CD14-positive monocyte (primary cell): Measurements from ENCODE around the gene TMEM201. TPM values are rescaled to one million over a fixed set of nuclear protein-coding genes. Genes with fewer than 3 reads are reported as not detected.

Experiments used
- DNase-seq, 3 donors: peaks; one replicate each; pipeline ENCODE4 v3.0.0-alpha.2; 2011 to 2022
- H2AFZ ChIP-seq: 2 replicates; pipeline ENCODE4 v1.6.0; 2012; ENCODE audit warnings: mild to moderate bottlenecking, low read depth, low read length, inconsistent platforms; ENCODE audit not compliant: insufficient read depth, poor library complexity, severe bottlenecking
- H3K27ac ChIP-seq, 2 donors: 1 replicate in 1 of 2; 2 replicates in 1 of 2; pipeline ENCODE4 v1.5.1; 2012 to 2013; ENCODE audit warnings: low read length in 2 of 2, control low read depth in 1 of 2, inconsistent platforms in 1 of 2, low read depth in 1 of 2, mild to moderate bottlenecking in 1 of 2
- H3K27me3 ChIP-seq, 2 donors: one replicate each; pipeline versions ENCODE4 v1.6.0 to v1.6.1; 2011 to 2013; ENCODE audit warnings: low read length in 2 of 2; ENCODE audit not compliant: control insufficient read depth in 2 of 2, insufficient read depth in 2 of 2
- H3K36me3 ChIP-seq, 2 donors: replicated peaks in 1 of 2; 1 replicate in 1 of 2; 2 replicates in 1 of 2; pipeline versions ENCODE4 v1.5.1 to v1.6.1; 2012 to 2013; ENCODE audit warnings: low read length in 2 of 2, control low read depth in 1 of 2, inconsistent platforms in 1 of 2, mild to moderate bottlenecking in 1 of 2; ENCODE audit not compliant: insufficient read depth in 2 of 2, control insufficient read depth in 1 of 2
- H3K4me1 ChIP-seq, 2 donors: 1 replicate in 1 of 2; 2 replicates in 1 of 2; pipeline versions ENCODE4 v1.5.1 to v1.6.1; 2012 to 2013; ENCODE audit warnings: low read length in 2 of 2, control low read depth in 1 of 2, inconsistent platforms in 1 of 2, mild to moderate bottlenecking in 1 of 2, moderate library complexity in 1 of 2; ENCODE audit not compliant: insufficient read depth in 2 of 2, control insufficient read depth in 1 of 2
- H3K4me2 ChIP-seq: replicated peaks from 2 replicates; pipeline ENCODE3; 2012; ENCODE audit warnings: low read length, moderate library complexity, mild to moderate bottlenecking; ENCODE audit not compliant: poor library complexity, severe bottlenecking; ENCODE audit errors: extremely low read depth
- H3K4me3 ChIP-seq, 3 experiments: fragments of 200-600 bp in 1 of 3; sonication (generic) in 1 of 3; replicated peaks in 1 of 3; 1 replicate in 2 of 3; 2 replicates in 1 of 3; pipeline ENCODE4 v1.5.1; 2011 to 2013; ENCODE audit warnings: low read length in 3 of 3, mild to moderate bottlenecking in 3 of 3, control low read depth in 2 of 3, low read depth in 2 of 3, inconsistent platforms in 1 of 3, moderate library complexity in 1 of 3
- H3K79me2 ChIP-seq: 2 replicates; pipeline ENCODE4 v1.6.0; 2012; ENCODE audit warnings: mild to moderate bottlenecking, control low read depth, inconsistent platforms, low read length, moderate library complexity; ENCODE audit not compliant: insufficient read depth
- H3K9ac ChIP-seq: 2 replicates; pipeline ENCODE4 v1.6.0; 2017; ENCODE audit warnings: low read length, mild to moderate bottlenecking; ENCODE audit not compliant: insufficient read depth, poor library complexity, severe bottlenecking
- H3K9me3 ChIP-seq, 2 donors: replicated peaks in 1 of 2; 1 replicate in 1 of 2; 2 replicates in 1 of 2; pipeline versions ENCODE4 v1.5.1 to v1.6.1; 2012 to 2013; ENCODE audit warnings: low read length in 2 of 2, control low read depth in 1 of 2; ENCODE audit not compliant: control insufficient read depth in 1 of 2, insufficient read depth in 1 of 2
- H4K20me1 ChIP-seq: 2 replicates; pipeline ENCODE4 v1.6.0; 2012; ENCODE audit warnings: mild to moderate bottlenecking, low read length, control low read depth, moderate library complexity; ENCODE audit not compliant: insufficient read depth
- H3K27ac Mint-ChIP-seq, 7 donors: one replicate each; pipeline ENCODE4 v1.8.0; 2020; ENCODE audit warnings: mild to moderate bottlenecking in 7 of 7, mixed read lengths in 7 of 7, moderate library complexity in 6 of 7, inconsistent platforms in 2 of 7
- H3K27me3 Mint-ChIP-seq, 3 donors: one replicate each; pipeline ENCODE4 v1.8.0; 2021 to 2022; ENCODE audit warnings: low read depth in 3 of 3, mild to moderate bottlenecking in 3 of 3, mixed read lengths in 3 of 3, moderate library complexity in 3 of 3, inconsistent platforms in 1 of 3
- H3K36me3 Mint-ChIP-seq, 2 donors: one replicate each; pipeline ENCODE4 v1.8.0; 2020; ENCODE audit warnings: mixed read lengths in 2 of 2, inconsistent platforms in 1 of 2, mild to moderate bottlenecking in 1 of 2
- H3K4me1 Mint-ChIP-seq: one replicate; pipeline ENCODE4 v1.8.0; 2020; ENCODE audit warnings: mild to moderate bottlenecking, mixed read lengths
- H3K4me3 Mint-ChIP-seq, 2 donors: one replicate each; pipeline ENCODE4 v1.8.0; 2020; ENCODE audit warnings: mild to moderate bottlenecking in 2 of 2, mixed read lengths in 2 of 2, moderate library complexity in 1 of 2
- H3K9me3 Mint-ChIP-seq, 7 donors: one replicate each; pipeline ENCODE4 v1.8.0; 2020 to 2022; ENCODE audit warnings: mixed read lengths in 7 of 7, mild to moderate bottlenecking in 6 of 7, moderate library complexity in 6 of 7, inconsistent platforms in 2 of 7
- WGBS: methylation state at CpG from one replicate; pipeline ENCODE4 v1.1.5; 2013; ENCODE audit warnings: missing lambda C conversion rate; ENCODE audit not compliant: insufficient coverage; 5-methylcytosine and 5-hydroxymethylcytosine counted together
- intact Hi-C, 2 donors: fragments of 100-400 bp; cut with micrococcal nuclease; formaldehyde crosslinking; loops; one replicate each; pipeline versions ENCODE4 v1.15.0 to v1.15.1; 2023
- polyA plus RNA-seq, 3 donors: library from polyadenylated mRNA; depleted of rRNA in 1 of 3; unstranded in 2 of 3; stranded (reverse) in 1 of 3; fragments of 300-500 nt in 2 of 3; fragments of >200 nt in 1 of 3; fragmentation: Illumina TruSeq in 2 of 3; gene quantifications; 1 replicate in 2 of 3; 2 replicates in 1 of 3; pipeline ENCODE4 v1.2.3, GENCODE V29; 2012 to 2021
- TF ChIP-seq, protein P1 (sequence below): fragments of 200-600 bp; IDR thresholded peaks from one replicate; pipeline ENCODE4 v1.8.0; 2022; ENCODE audit warnings: antibody characterized with exemption, mild to moderate bottlenecking

The TMEM201 gene
- polyA plus RNA-seq, 3 donors, result 0.37 to 3.7 (median 0.37) TPM

DNA sequence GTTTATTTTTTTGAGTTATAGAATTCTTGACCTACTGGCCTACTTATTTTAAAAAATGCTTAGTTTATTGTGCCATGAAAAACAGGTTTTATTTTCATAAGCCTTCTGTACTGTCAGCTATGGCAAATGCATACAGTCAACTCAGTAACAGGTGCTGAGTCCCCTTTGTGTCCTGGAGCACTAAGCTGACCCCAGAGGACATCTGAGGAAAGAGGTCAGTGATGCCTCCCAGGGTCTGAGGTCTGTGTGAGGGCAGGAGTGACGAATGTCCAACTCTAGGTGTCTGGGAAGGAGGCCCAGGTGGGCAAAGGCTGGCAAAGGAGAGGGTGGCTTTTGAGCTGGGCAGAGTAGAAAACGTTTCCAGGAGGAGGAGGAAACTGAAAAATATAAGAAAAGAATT, 7.8 kb upstream of the TMEM201 start:
- intact Hi-C loops, result no loop called here
- DNase-seq, result no peak
- H3K36me3 ChIP-seq, result peaks cover 36 to 66% of the 10 kb centered on the region in 2 donors
- H4K20me1 ChIP-seq, result no peaks in the 10 kb centered on the region
- no peak overlapping the region for H3K4me2 ChIP-seq
- no peaks in the 10 kb centered on the region for H3K79me2 ChIP-seq
- H3K4me3 ChIP-seq, result no peak overlapping the region
- no peaks in the 10 kb centered on the region for H3K4me1 ChIP-seq
- no peak overlapping the region for H3K9ac ChIP-seq
- H2AFZ ChIP-seq, result no peak overlapping the region
- Mint-ChIP-seq H3K4me3 (no peak overlapping the region), H3K27me3 (peaks cover 0 to 2% (median 0%) of the 10 kb centered on the region in 3 donors), H3K36me3 (peaks cover 57 to 74% of the 10 kb centered on the region in 2 donors), H3K27ac (peak overlapping the region in 2 of 7 donors; percentile 20 to 71), H3K4me1 (no peaks in the 10 kb centered on the region), H3K9me3 (no peaks in the 10 kb centered on the region)
- no peaks in the 10 kb centered on the region for H3K9me3 ChIP-seq
- H3K27ac ChIP-seq, result no peak overlapping the region
- TF ChIP-seq, protein P1, sequence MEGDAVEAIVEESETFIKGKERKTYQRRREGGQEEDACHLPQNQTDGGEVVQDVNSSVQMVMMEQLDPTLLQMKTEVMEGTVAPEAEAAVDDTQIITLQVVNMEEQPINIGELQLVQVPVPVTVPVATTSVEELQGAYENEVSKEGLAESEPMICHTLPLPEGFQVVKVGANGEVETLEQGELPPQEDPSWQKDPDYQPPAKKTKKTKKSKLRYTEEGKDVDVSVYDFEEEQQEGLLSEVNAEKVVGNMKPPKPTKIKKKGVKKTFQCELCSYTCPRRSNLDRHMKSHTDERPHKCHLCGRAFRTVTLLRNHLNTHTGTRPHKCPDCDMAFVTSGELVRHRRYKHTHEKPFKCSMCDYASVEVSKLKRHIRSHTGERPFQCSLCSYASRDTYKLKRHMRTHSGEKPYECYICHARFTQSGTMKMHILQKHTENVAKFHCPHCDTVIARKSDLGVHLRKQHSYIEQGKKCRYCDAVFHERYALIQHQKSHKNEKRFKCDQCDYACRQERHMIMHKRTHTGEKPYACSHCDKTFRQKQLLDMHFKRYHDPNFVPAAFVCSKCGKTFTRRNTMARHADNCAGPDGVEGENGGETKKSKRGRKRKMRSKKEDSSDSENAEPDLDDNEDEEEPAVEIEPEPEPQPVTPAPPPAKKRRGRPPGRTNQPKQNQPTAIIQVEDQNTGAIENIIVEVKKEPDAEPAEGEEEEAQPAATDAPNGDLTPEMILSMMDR, result no peak
- 100% methylated on average over 1 of the region's 2 CpGs for WGBS
- no peaks in the 10 kb centered on the region for H3K27me3 ChIP-seq

DNA sequence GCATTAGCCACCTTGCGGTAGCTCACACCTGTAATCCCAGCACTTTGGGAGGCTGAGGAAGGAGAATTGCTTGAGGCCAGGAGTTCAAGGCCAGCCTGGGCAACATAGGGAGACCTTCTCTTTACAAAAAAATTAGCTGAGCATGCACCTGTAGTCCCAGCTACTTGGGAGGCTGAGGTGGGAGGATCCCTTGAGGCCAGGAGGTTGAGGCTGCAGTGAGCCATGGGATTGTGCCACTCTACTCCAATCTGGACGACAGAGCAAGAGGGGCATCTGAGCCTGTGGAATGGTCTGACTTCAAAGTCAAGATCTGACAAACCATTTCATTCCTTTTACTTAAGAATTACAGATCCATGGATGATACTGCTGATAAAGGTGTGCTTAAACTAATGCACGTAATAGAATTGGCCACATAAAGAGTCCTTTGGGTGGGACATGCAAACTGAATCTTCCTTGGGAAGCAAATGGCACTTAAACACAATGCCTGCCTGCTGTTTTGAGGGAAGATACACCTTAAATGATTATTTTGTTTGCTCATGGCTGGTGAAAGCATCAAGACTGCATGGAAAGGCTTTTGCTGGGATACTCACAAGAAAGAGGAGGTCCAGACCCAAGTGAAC, 2.5 kb upstream of the TMEM201 start:
- Histone ChIP-seq H3K27me3 (peaks cover 0 to 4% of the 10 kb centered on the region in 2 donors), H3K4me2 (no peak overlapping the region), H2AFZ (no peak overlapping the region), H3K9ac (no peak overlapping the region), H3K4me3 (no peak overlapping the region), H3K79me2 (peaks cover 15% of the 10 kb centered on the region), H3K4me1 (peaks cover 22 to 27% of the 10 kb centered on the region in 2 donors), H3K36me3 (peaks cover 12 to 21% of the 10 kb centered on the region in 2 donors), H3K9me3 (no peaks in the 10 kb centered on the region), H4K20me1 (peaks cover 11% of the 10 kb centered on the region), H3K27ac (no peak overlapping the region)
- WGBS, result 83% methylated on average over 1 of the region's 3 CpGs
- Mint-ChIP-seq H3K27me3 (peaks cover 5% of the 10 kb centered on the region in 3 donors), H3K27ac (no peak overlapping the region), H3K9me3 (no peaks in the 10 kb centered on the region), H3K4me3 (no peak overlapping the region), H3K36me3 (peaks cover 23 to 26% of the 10 kb centered on the region in 2 donors), H3K4me1 (peaks cover 28% of the 10 kb centered on the region)
- DNase-seq, result no peak
- TF ChIP-seq, protein P1, result no peak
- intact Hi-C loops, result no loop called here
